Keratinocyte (primary cell): Measurements from ENCODE around the gene KIAA1755. TPM values are rescaled to one million over a fixed set of nuclear protein-coding genes. Genes with fewer than 3 reads are reported as not detected.

Experiments used
- DNase-seq: peaks from one replicate; pipeline ENCODE4 v3.0.0-alpha.2; 2011; ENCODE audit warnings: low read depth, missing footprints, low spot score
- FAIRE-seq: peaks from 2 replicates; lab custom pipeline; 2011; peaks lifted over from hg19 to GRCh38; lab: Jason Lieb, UNC
- H2AFZ ChIP-seq: 2 replicates; pipeline ENCODE4 v1.6.0; 2012; ENCODE audit warnings: low read length, control low read depth, inconsistent platforms; ENCODE audit not compliant: control insufficient read depth
- H3K27ac ChIP-seq: 2 replicates; pipeline ENCODE4 v1.5.1; 2011; ENCODE audit warnings: low read length; ENCODE audit not compliant: control insufficient read depth, insufficient read depth
- H3K27me3 ChIP-seq: 3 replicates; pipeline ENCODE4 v1.6.0; 2011; ENCODE audit warnings: low read length; ENCODE audit not compliant: control insufficient read depth, insufficient read depth; ENCODE audit errors: extremely low read depth
- H3K36me3 ChIP-seq, 2 experiments: 2 replicates in 1 of 2; 3 replicates in 1 of 2; pipeline ENCODE4 v1.5.1; 2011; ENCODE audit warnings: low read length in 2 of 2, mild to moderate bottlenecking in 1 of 2; ENCODE audit not compliant: control insufficient read depth in 2 of 2, insufficient read depth in 2 of 2; ENCODE audit errors: extremely low read depth in 1 of 2
- H3K4me1 ChIP-seq: 3 replicates; pipeline ENCODE4 v1.5.1; 2011; ENCODE audit warnings: low read length; ENCODE audit not compliant: control insufficient read depth, insufficient read depth; ENCODE audit errors: extremely low read depth
- H3K4me2 ChIP-seq: 3 replicates; pipeline ENCODE4 v1.6.0; 2011; ENCODE audit warnings: low read depth, low read length; ENCODE audit not compliant: control insufficient read depth, insufficient read depth; ENCODE audit errors: extremely low read depth
- H3K4me3 ChIP-seq, 3 experiments: fragments of 200-600 bp in 1 of 3; sonication (generic) in 1 of 3; 2 replicates in 2 of 3; 3 replicates in 1 of 3; pipeline ENCODE4 v1.5.1; 2011 to 2016; ENCODE audit warnings: low read length in 3 of 3, mild to moderate bottlenecking in 3 of 3, control low read depth in 2 of 3, inconsistent platforms in 1 of 3, low read depth in 1 of 3, mixed read lengths in 1 of 3, mixed run types in 1 of 3, moderate library complexity in 1 of 3; ENCODE audit not compliant: control insufficient read depth in 2 of 3, insufficient read depth in 2 of 3; ENCODE audit errors: extremely low read depth in 1 of 3
- H3K79me2 ChIP-seq: 2 replicates; pipeline ENCODE4 v1.6.0; 2012; ENCODE audit warnings: low read length; ENCODE audit not compliant: control insufficient read depth, insufficient read depth
- H3K9ac ChIP-seq: 3 replicates; pipeline ENCODE4 v1.6.0; 2011; ENCODE audit warnings: low read length; ENCODE audit not compliant: control insufficient read depth, insufficient read depth; ENCODE audit errors: extremely low read depth
- H3K9me1 ChIP-seq: 3 replicates; pipeline ENCODE4 v1.6.0; 2011; ENCODE audit warnings: low read length; ENCODE audit not compliant: control insufficient read depth, insufficient read depth; ENCODE audit errors: extremely low read depth
- H3K9me3 ChIP-seq: 2 replicates; pipeline ENCODE4 v1.5.1; 2012; ENCODE audit warnings: low read depth, low read length; ENCODE audit not compliant: control insufficient read depth
- H4K20me1 ChIP-seq: 3 replicates; pipeline ENCODE4 v1.6.0; 2011; ENCODE audit warnings: low read length; ENCODE audit not compliant: control insufficient read depth, insufficient read depth; ENCODE audit errors: extremely low read depth
- CTCF ChIP-seq, 3 experiments: IDR thresholded peaks in 1 of 3; conservative IDR thresholded peaks in 1 of 3; optimal IDR thresholded peaks in 1 of 3; 2 replicates in 2 of 3; 3 replicates in 1 of 3; pipeline versions ENCODE3 to v1.5.1; 2011; ENCODE audit warnings: low read length in 3 of 3, mild to moderate bottlenecking in 3 of 3, moderate library complexity in 2 of 3, control low read depth in 1 of 3, inconsistent platforms in 1 of 3; ENCODE audit not compliant: insufficient read depth in 2 of 3; ENCODE audit errors: extremely low read depth in 1 of 3
- EZH2 ChIP-seq: IDR thresholded peaks from one replicate; pipeline ENCODE4 v1.6.1; 2012; ENCODE audit warnings: inconsistent platforms, mild to moderate bottlenecking, low read length, moderate library complexity
- dilution Hi-C: fragments of 300-500 bp; cut with MboI; formaldehyde crosslinking; loops from one replicate; pipeline ENCODE4 v1.7.0; 2020; ENCODE audit warnings: low sequenced_read_pairs; ENCODE audit not compliant: extremely low pct_ligation_motif_present
- polyA plus RNA-seq, 5 experiments: library from polyadenylated mRNA; depleted of rRNA in 3 of 5; stranded (reverse) in 3 of 5; stranded (forward) in 1 of 5; unstranded in 1 of 5; fragments of >200 nt; gene quantifications; 1 replicate in 1 of 5; 2 replicates in 3 of 5; 3 replicates in 1 of 5; pipeline versions ENCODE4 v1.2.1 to v1.2.3, GENCODE V29; 2011 to 2012; ENCODE audit warnings: missing spikeins in 2 of 5, low read depth in 1 of 5, low replicate concordance in 1 of 5

Gene KIAA1755
- polyA plus RNA-seq, 1 donor (not counting 4 experiments of a cell fraction or from before 2014, with no cell fraction given): not detected

GRCh38 chr20:38209736-38210405, 50.7 kb downstream of the KIAA1755 start:
- Histone ChIP-seq H3K9me1 (no peaks in the 10 kb centered on the region), H4K20me1 (no peaks in the 10 kb centered on the region), H3K9me3 (no peaks in the 10 kb centered on the region), H3K79me2 (no peaks in the 10 kb centered on the region), H3K4me1 (peaks cover 7% of the 10 kb centered on the region), H3K36me3 (no peaks in the 10 kb centered on the region), H3K27me3 (no peaks in the 10 kb centered on the region), H3K27ac (no peak overlapping the region), H3K9ac (no peak overlapping the region), H2AFZ (no peak overlapping the region), H3K4me2 (no peak overlapping the region), H3K4me3 (no peak overlapping the region)
- dilution Hi-C loops: no loop called here
- DNase-seq: no peak
- no peak for FAIRE-seq
- TF ChIP-seq EZH2 (no peak), CTCF (optimal IDR thresholded peaks at IDR 0.05 in 1 of 3, IDR thresholded peaks at IDR 0.05 in 1 of 3, conservative IDR thresholded peaks at IDR 0.05 in 1 of 3; ENCODE audit: extremely low read depth in 1 of 3, insufficient read depth in 2 of 3, low read length in 3 of 3) (no peak)

GRCh38 chr20:38209054-38209675, 51.4 kb downstream of the KIAA1755 start:
- dilution Hi-C loops: no loop called here
- no peak overlapping the region for H3K4me3 ChIP-seq
- H3K79me2 ChIP-seq: no peaks in the 10 kb centered on the region
- no peak overlapping the region for H3K4me2 ChIP-seq
- H3K9me1 ChIP-seq: no peaks in the 10 kb centered on the region
- no peak overlapping the region for H2AFZ ChIP-seq
- no peak for TF ChIP-seq EZH2
- TF ChIP-seq CTCF (optimal IDR thresholded peaks at IDR 0.05 in 1 of 3, IDR thresholded peaks at IDR 0.05 in 1 of 3, conservative IDR thresholded peaks at IDR 0.05 in 1 of 3; ENCODE audit: extremely low read depth in 1 of 3, insufficient read depth in 2 of 3, low read length in 3 of 3): no peak
- H3K27me3 ChIP-seq: no peaks in the 10 kb centered on the region
- H4K20me1 ChIP-seq: no peaks in the 10 kb centered on the region
- H3K9me3 ChIP-seq: no peaks in the 10 kb centered on the region
- no peaks in the 10 kb centered on the region for H3K36me3 ChIP-seq
- peaks cover 7% of the 10 kb centered on the region for H3K4me1 ChIP-seq
- DNase-seq (no peak), FAIRE-seq (no peak)
- H3K9ac ChIP-seq: no peak overlapping the region
- no peak overlapping the region for H3K27ac ChIP-seq
